GM21381 (cell line): ENCODE data around the gene FAM219B.
"Not testable (repeated sequence)": the region's sequence is repeated elsewhere in the genome, so short reads cannot be mapped to it uniquely, and the experiment has no call there.

Experiments
- ATAC-seq: cut with Tn5 transposase; IDR thresholded peaks from one replicate; pipeline ENCODE4 v1.9.1; 2021; ENCODE audit warnings: mild to moderate bottlenecking, moderate library complexity; ENCODE audit not compliant: unreplicated experiment

The FAM219B gene

GRCh38 chr15:74904190-74904805, 2.4 kb downstream of the FAM219B start:
- no peak for ATAC-seq

DNA sequence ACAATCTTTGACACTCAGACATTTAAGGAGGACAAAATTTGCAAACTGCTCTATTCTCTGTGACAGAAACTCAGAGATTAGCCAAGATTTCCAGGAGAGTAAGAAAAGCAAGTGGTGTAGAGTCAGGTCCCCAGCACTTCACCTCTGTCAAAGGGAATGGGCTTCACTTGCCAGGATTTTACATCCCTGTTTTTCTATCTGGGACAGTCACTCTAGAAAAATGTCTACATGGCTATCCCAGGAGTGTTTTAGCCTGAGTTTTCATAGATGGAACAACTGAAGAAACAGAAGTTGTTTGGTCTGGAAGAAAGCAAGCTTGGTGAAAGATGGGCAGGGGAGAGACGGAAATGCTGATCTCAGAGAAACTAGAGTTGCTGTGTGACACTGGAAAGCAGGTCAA, 3.0 kb downstream of the FAM219B start:
- ATAC-seq: no peak

- ATAC-seq: no peak
Observed at GRCh38 chr15:74902295-74903075, 4.2 kb downstream of the FAM219B start.

GRCh38 chr15:74901612-74902063, 5.0 kb downstream of the FAM219B start:
- no peak for ATAC-seq

DNA sequence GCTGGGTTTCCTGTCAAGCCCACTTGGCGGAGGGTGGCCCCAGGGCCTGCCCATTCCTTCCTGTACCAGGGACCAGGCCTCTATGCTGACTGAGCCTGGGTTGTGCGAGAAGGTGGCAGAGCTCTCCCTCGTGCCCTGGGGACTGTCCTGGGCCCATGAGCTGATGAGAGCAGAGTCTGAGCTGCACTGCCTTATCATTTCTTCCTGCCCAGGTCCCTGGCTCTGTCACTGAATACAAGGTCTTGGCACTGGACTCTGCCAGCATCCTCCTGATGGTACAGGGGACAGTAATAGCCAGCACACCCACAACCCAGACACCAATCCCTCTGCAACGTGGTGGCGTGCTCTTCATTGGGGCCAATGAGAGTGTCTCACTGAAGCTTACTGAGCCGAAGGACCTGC, 9.3 kb downstream of the FAM219B start:
- ATAC-seq: no peak

GRCh38 chr15:74896316-74896715, 10.3 kb downstream of the FAM219B start:
- no peak for ATAC-seq

DNA sequence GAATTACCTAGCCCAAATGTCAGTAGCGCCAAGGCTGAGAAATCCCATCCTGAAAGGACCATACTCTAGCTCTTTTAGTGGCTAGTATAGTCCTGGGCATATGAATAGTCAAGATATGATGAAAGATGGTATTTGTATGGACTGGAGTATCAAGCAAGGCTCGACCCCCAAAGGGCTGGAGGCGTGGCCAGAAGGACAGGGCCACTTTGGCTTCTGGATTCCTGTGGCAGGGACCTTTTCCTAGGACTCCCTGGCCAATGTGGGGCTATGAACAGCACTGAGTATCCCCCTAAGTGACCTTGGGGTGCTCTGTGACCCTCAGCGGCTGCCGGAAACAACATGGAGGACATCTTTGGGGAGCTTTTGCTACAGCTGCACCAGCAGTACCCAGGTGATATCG, 10.8 kb downstream of the FAM219B start:
- ATAC-seq: no peak

- not testable (repeated sequence) for ATAC-seq
Observed at GRCh38 chr15:74894383-74894782, 12.3 kb downstream of the FAM219B start.

GRCh38 chr15:74893627-74894026, 13.0 kb downstream of the FAM219B start:
- no peak for ATAC-seq

DNA sequence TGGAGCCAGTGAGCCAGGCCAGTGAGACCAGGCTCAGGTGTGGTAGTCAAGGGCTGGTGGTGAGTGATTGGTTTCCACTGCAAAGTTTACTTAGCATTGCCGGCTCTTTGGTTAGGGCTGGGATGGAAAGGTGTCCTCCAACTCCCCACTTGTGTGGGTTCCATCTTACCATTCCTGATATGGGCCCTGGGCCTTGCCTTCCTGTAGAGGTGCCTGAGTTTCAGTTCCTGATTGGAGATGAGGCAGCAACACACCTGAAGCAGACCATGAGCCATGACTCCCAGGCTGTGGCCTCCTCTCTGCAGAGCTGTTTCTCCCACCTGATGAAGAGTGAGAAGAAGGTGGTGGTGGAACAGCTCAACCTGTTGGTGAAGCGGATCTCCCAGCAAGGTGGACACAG, 13.7 kb downstream of the FAM219B start:
- ATAC-seq: no peak

- no peak for ATAC-seq
Observed at GRCh38 chr15:74892313-74892712, 14.3 kb downstream of the FAM219B start.

GRCh38 chr15:74891469-74891868, 15.2 kb downstream of the FAM219B start:
- ATAC-seq: no peak

GRCh38 chr15:74890665-74890960, 16.0 kb downstream of the FAM219B start:
- ATAC-seq: no peak

GRCh38 chr15:74889883-74890664, 16.6 kb downstream of the FAM219B start, which contains the start of gene MPI:
MPI (plus strand) TSS chr15:74890042; CDS start chr15:74890074, 32 bp downstream.
- ATAC-seq: peak; percentile 85

DNA sequence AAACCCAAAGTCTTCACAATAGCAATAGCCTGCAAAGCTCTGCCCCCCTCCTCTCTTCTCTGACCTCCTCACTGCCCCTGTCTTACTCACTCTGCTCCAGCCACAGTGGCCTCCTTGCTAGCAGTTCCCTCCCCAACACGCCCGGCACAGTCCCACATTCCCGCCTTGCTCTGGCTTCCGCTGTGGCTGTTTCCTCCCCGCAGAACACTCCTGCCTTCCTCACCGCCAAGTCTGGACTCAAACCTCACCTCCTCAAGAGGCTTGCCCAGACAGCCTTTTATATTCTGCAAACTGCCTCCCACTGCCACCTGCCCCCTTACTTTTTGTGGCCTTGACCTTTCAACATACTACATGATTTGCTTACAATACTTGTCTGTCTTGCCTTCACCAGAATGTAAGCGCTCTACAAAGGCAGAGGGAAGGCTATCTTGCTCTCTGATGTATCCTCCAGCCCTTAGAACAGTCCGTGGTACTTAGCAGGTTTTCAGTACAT, 17.2 kb downstream of the FAM219B start:
- ATAC-seq: no peak

DNA sequence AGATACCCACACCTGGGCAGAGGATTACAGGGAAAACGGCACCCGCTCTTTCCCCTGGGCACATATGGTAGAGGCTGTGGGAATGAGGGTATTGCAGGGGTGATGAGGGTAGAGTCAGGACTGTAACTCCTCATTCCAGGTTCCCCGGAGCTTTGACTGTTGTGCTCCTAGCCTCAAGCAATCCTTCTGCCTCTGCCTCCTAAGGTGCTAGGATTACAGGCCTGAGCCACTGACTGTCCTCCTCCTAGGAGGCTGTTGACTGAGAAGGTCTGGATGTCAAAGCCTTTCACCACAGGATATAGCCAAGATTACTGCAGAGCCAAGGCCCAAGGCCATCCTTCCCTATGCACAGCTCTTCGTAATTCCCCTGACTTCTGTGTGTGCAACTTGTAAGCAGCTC, 17.9 kb downstream of the FAM219B start:
- no peak for ATAC-seq

GRCh38 chr15:74887537-74888193, 19.0 kb downstream of the FAM219B start:
- not testable (repeated sequence) for ATAC-seq

- ATAC-seq: no peak
Observed at GRCh38 chr15:74885461-74885860, 21.2 kb downstream of the FAM219B start.

GRCh38 chr15:74884428-74885223, 22.0 kb downstream of the FAM219B start:
- ATAC-seq: no peak

DNA sequence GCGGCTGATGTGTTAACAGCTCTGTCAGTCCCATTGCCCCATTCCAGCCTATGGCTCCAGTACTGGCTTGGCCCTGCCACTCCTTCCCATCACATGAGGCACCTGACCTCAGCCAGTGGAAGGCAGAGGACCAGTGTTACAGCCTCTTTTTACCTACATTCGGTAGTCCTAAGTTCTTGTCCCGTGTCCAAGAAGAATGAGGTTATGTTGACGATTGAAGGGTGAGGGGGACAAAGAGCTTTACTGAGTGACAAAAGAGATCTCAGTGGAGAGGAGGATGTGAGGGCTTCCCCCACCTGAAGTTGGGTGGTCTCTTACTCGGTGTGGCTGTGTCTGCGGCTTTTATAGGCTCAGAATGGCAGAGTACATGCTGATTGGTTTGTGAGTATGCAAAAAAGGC, 24.1 kb downstream of the FAM219B start:
- no peak for ATAC-seq
